GM19468 (cell line): ENCODE measurements around the gene TMTC1.

ENCODE experiments used
- ATAC-seq: cut with Tn5 transposase; IDR thresholded peaks from one replicate; pipeline ENCODE4 v1.9.1; 2021; ENCODE audit warnings: mild to moderate bottlenecking, moderate library complexity, moderate number of reproducible peaks; ENCODE audit not compliant: unreplicated experiment; ENCODE audit errors: extremely low read depth

Gene TMTC1

GRCh38 chr12:29552324-29552927 lies 231.3 kb downstream of the TMTC1 start:
- peak; percentile 86 for ATAC-seq

GRCh38 chr12:29551812-29552211 lies 231.9 kb downstream of the TMTC1 start:
- no peak for ATAC-seq

GRCh38 chr12:29547864-29548263 lies 235.9 kb downstream of the TMTC1 start:
- ATAC-seq = no peak

GRCh38 chr12:29547151-29547632 lies 236.6 kb downstream of the TMTC1 start:
- ATAC-seq = no peak

GRCh38 chr12:29546000-29546399 lies 237.7 kb downstream of the TMTC1 start:
- ATAC-seq = no peak

GRCh38 chr12:29545102-29545467 lies 238.7 kb downstream of the TMTC1 start:
- ATAC-seq = peak; percentile 88

GRCh38 chr12:29544428-29545101 lies 239.2 kb downstream of the TMTC1 start:
- peak; percentile 7 for ATAC-seq

- ATAC-seq = no peak
These were observed 240.7 kb downstream of the TMTC1 start for GRCh38 chr12:29543036-29543435.

GRCh38 chr12:29537298-29537697 lies 246.4 kb downstream of the TMTC1 start:
- ATAC-seq = no peak

- no peak for ATAC-seq
These were observed 248.8 kb downstream of the TMTC1 start for GRCh38 chr12:29534935-29535334.

- ATAC-seq = no peak
These were observed 249.8 kb downstream of the TMTC1 start for GRCh38 chr12:29533815-29534489.

GRCh38 chr12:29531471-29531870 lies 252.3 kb downstream of the TMTC1 start:
- no peak for ATAC-seq

- ATAC-seq = no peak
These were observed 253.3 kb downstream of the TMTC1 start for GRCh38 chr12:29530436-29530835.

- ATAC-seq = no peak
These were observed 255.6 kb downstream of the TMTC1 start for GRCh38 chr12:29528161-29528560.

GRCh38 chr12:29521951-29522350 lies 261.8 kb downstream of the TMTC1 start:
- ATAC-seq = no peak

GRCh38 chr12:29519585-29520182 lies 264.1 kb downstream of the TMTC1 start:
- no peak for ATAC-seq

- ATAC-seq = no peak
These were observed 265.3 kb downstream of the TMTC1 start for GRCh38 chr12:29518407-29518806.

GRCh38 chr12:29517264-29517663 lies 266.5 kb downstream of the TMTC1 start:
- no peak for ATAC-seq

GRCh38 chr12:29516431-29516875 lies 267.3 kb downstream of the TMTC1 start:
- no peak for ATAC-seq

GRCh38 chr12:29510591-29511185 lies 273.1 kb downstream of the TMTC1 start:
- no peak for ATAC-seq

GRCh38 chr12:29509503-29509902 lies 274.2 kb downstream of the TMTC1 start:
- no peak for ATAC-seq
